ENCODE measurements around the gene RNU6-9.

DNA sequence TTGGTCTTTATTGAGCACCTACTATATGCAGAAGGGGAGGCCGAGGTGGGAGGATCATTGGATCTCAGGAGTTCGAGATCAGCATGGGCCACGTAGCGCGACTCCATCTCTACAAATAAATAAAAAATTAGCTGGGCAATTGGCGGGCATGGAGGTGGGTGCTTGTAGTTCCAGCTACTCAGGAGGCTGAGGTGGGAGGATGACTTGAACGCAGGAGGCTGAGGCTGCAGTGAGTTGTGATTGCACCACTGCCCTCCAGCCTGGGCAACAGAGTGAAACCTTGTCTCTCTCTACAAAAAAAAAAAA lies 30.0 kb upstream of the RNU6-9 start:
- TF ChIP-seq, protein P1, sequence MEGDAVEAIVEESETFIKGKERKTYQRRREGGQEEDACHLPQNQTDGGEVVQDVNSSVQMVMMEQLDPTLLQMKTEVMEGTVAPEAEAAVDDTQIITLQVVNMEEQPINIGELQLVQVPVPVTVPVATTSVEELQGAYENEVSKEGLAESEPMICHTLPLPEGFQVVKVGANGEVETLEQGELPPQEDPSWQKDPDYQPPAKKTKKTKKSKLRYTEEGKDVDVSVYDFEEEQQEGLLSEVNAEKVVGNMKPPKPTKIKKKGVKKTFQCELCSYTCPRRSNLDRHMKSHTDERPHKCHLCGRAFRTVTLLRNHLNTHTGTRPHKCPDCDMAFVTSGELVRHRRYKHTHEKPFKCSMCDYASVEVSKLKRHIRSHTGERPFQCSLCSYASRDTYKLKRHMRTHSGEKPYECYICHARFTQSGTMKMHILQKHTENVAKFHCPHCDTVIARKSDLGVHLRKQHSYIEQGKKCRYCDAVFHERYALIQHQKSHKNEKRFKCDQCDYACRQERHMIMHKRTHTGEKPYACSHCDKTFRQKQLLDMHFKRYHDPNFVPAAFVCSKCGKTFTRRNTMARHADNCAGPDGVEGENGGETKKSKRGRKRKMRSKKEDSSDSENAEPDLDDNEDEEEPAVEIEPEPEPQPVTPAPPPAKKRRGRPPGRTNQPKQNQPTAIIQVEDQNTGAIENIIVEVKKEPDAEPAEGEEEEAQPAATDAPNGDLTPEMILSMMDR (IDR thresholded peaks at IDR 0.05), result no peak
- no peak for TF ChIP-seq EZH2 (IDR thresholded peaks at IDR 0.05; ENCODE audit: borderline replicate concordance, insufficient read depth, low read depth, low read length, poor library complexity, severe bottlenecking)

Measured in B cell (primary cell).